HepG2 (cell line): ENCODE measurements around the gene TTLL7. TPM values are rescaled to one million over a fixed set of nuclear protein-coding genes. Genes with fewer than 3 reads are reported as not detected.

ENCODE experiments used
- ATAC-seq: fragments of 200-7000 bp; cut with Tn5 transposase; 3 replicates; pipeline ENCODE4 v1.9.1; 2020; ENCODE audit warnings: mild to moderate bottlenecking, moderate library complexity
- BruUV-seq: library from RNA; stranded (reverse); fragments of 400-500 nt; replicated peaks from 2 replicates; lab custom pipeline; 2021; lab: Mats Ljungman, UMichigan
- CTCF ChIA-PET: fragments of 300-600 bp; formaldehyde crosslinking; extraction: SDS; loops from one replicate; lab custom pipeline; 2021; ENCODE audit warnings: low total read pairs, inconsistent platforms, low intra/inter-chr PET ratio; lab: Yijun Ruan, JAX
- POLR2A ChIA-PET: fragments of 350-600 bp; sonication (Branson Sonifier 250); formaldehyde crosslinking; loops from one replicate; lab custom pipeline; 2020; ENCODE audit warnings: antibody characterized with exemption, inconsistent platforms; lab: Yijun Ruan, JAX
- DNase-seq: peaks from one replicate; pipeline ENCODE4 v3.0.0-alpha.2; 2015; ENCODE audit warnings: low spot score
- FAIRE-seq: peaks from 3 replicates; lab custom pipeline; 2011; peaks lifted over from hg19 to GRCh38; lab: Jason Lieb, UNC
- H2AFZ ChIP-seq: one replicate; pipeline ENCODE4 v1.6.1; 2011; ENCODE audit warnings: low read length, inconsistent platforms
- H3K27ac ChIP-seq: fragments of 300-600 bp; 3 replicates; pipeline ENCODE4 v1.8.0; 2011; ENCODE audit warnings: mixed run types, mild to moderate bottlenecking, mixed read lengths, low read length, inconsistent platforms; ENCODE audit not compliant: insufficient read depth; ENCODE audit errors: extremely low read length
- H3K27me3 ChIP-seq, 2 experiments: fragments of 200-600 bp in 1 of 2; 2 replicates in 1 of 2; 3 replicates in 1 of 2; pipeline versions ENCODE4 v1.6.0 to v1.8.0; 2011; ENCODE audit warnings: low read length in 2 of 2, mild to moderate bottlenecking in 2 of 2, moderate library complexity in 2 of 2, inconsistent platforms in 1 of 2; ENCODE audit not compliant: insufficient read depth in 2 of 2, control insufficient read depth in 1 of 2
- H3K36me3 ChIP-seq, 2 experiments: fragments of 200-600 bp in 1 of 2; replicated peaks in 1 of 2; 2 replicates in 1 of 2; 3 replicates in 1 of 2; pipeline versions ENCODE4 v1.5.1 to v1.8.0; 2011; ENCODE audit warnings: low read length in 2 of 2, inconsistent platforms in 1 of 2; ENCODE audit not compliant: insufficient read depth in 2 of 2, control insufficient read depth in 1 of 2
- H3K4me1 ChIP-seq: 2 replicates; pipeline ENCODE4 v1.5.1; 2012; ENCODE audit warnings: low read length, inconsistent platforms; ENCODE audit not compliant: insufficient read depth
- H3K4me2 ChIP-seq: 2 replicates; pipeline ENCODE4 v1.6.0; 2011; ENCODE audit warnings: low read depth, low read length, inconsistent platforms
- H3K4me3 ChIP-seq, 3 experiments: fragments of 200-600 bp in 1 of 3; sonication (generic), shearing (Covaris generic) in 1 of 3; replicated peaks in 1 of 3; 2 replicates each; pipeline ENCODE4 v1.5.1; 2011 to 2016; ENCODE audit warnings: low read length in 3 of 3, inconsistent platforms in 2 of 3, low read depth in 2 of 3, mild to moderate bottlenecking in 2 of 3, control low read depth in 1 of 3, mixed read lengths in 1 of 3; ENCODE audit not compliant: insufficient read depth in 1 of 3
- H3K79me2 ChIP-seq: one replicate; pipeline ENCODE4 v1.6.1; 2011; ENCODE audit warnings: low read length, inconsistent platforms; ENCODE audit not compliant: insufficient read depth
- H3K9ac ChIP-seq: 2 replicates; pipeline ENCODE4 v1.6.0; 2011; ENCODE audit warnings: mild to moderate bottlenecking, low read depth, low read length, inconsistent platforms; ENCODE audit not compliant: insufficient read depth
- H3K9me3 ChIP-seq: 2 replicates; pipeline ENCODE4 v1.5.1; 2012; ENCODE audit warnings: mild to moderate bottlenecking, low read length
- H4K20me1 ChIP-seq: 2 replicates; pipeline ENCODE4 v1.6.0; 2011; ENCODE audit warnings: inconsistent platforms, mild to moderate bottlenecking, low read length, moderate library complexity; ENCODE audit not compliant: insufficient read depth
- ATF7-NPFF ChIP-seq: sonication (generic); formaldehyde crosslinking; IDR thresholded peaks from 2 replicates; pipeline ENCODE4 v1.8.1; 2023; ENCODE audit warnings: mild to moderate bottlenecking, low read depth, missing genetic modification reagents, moderate library complexity
- FOSL2 ChIP-seq: sonication (generic); formaldehyde crosslinking; IDR thresholded peaks from 2 replicates; pipeline ENCODE4 v1.4.0; 2020; ENCODE audit warnings: missing genetic modification reagents
- FOXC1 ChIP-seq: sonication (generic); formaldehyde crosslinking; IDR thresholded peaks from 2 replicates; pipeline ENCODE4 v1.8.0; 2022; ENCODE audit warnings: mild to moderate bottlenecking, missing genetic modification reagents, borderline replicate concordance
- KLF11 ChIP-seq: IDR thresholded peaks from 2 replicates; pipeline ENCODE4 v1.6.1; 2016; ENCODE audit warnings: missing compliant biosample characterization
- RCOR2 ChIP-seq: IDR thresholded peaks from 2 replicates; pipeline ENCODE4 v1.6.1; 2016; ENCODE audit warnings: missing biosample characterization, missing genetic modification reagents
- TBX2 ChIP-seq: sonication (generic); formaldehyde crosslinking; IDR thresholded peaks from 2 replicates; pipeline ENCODE4 v1.5.0; 2020; ENCODE audit warnings: missing genetic modification reagents, mild to moderate bottlenecking, borderline replicate concordance
- TP53 ChIP-seq: sonication (generic); formaldehyde crosslinking; conservative IDR thresholded peaks from 2 replicates; pipeline ENCODE4 v1.4.0; 2020; ENCODE audit warnings: missing genetic modification reagents
- XBP1 ChIP-seq: sonication (generic); formaldehyde crosslinking; IDR thresholded peaks from 2 replicates; pipeline ENCODE4 v1.5.0; 2020; ENCODE audit warnings: missing genetic modification reagents
- ZFP36L2 ChIP-seq: sonication (generic); formaldehyde crosslinking; IDR thresholded peaks from 2 replicates; pipeline ENCODE4 v1.4.0; 2020; ENCODE audit warnings: missing genetic modification reagents
- ZMAT3 ChIP-seq: sonication (generic); formaldehyde crosslinking; conservative IDR thresholded peaks from 2 replicates; pipeline ENCODE4 v1.7.0; 2021; ENCODE audit warnings: missing genetic modification reagents
- ZNF142 ChIP-seq: sonication (generic); formaldehyde crosslinking; IDR thresholded peaks from 2 replicates; pipeline ENCODE4 v1.4.0; 2020; ENCODE audit warnings: missing genetic modification reagents
- ZNF234 ChIP-seq: sonication (generic); formaldehyde crosslinking; conservative IDR thresholded peaks from 2 replicates; pipeline ENCODE4 v1.5.1; 2020; ENCODE audit warnings: mild to moderate bottlenecking, missing genetic modification reagents
- ZNF235 ChIP-seq: sonication (generic); formaldehyde crosslinking; IDR thresholded peaks from 2 replicates; pipeline ENCODE4 v1.8.1; 2023; ENCODE audit warnings: mild to moderate bottlenecking, missing genetic modification reagents, borderline replicate concordance
- ZNF33B ChIP-seq: sonication (generic); formaldehyde crosslinking; IDR thresholded peaks from 2 replicates; pipeline ENCODE4 v1.5.1; 2020; ENCODE audit warnings: mild to moderate bottlenecking, missing genetic modification reagents
- ZNF343 ChIP-seq: sonication (generic); formaldehyde crosslinking; IDR thresholded peaks from 2 replicates; pipeline ENCODE4 v1.4.0; 2020; ENCODE audit warnings: mild to moderate bottlenecking, missing genetic modification reagents
- ZNF749 ChIP-seq: sonication (generic); formaldehyde crosslinking; IDR thresholded peaks from 2 replicates; pipeline ENCODE4 v1.8.0; 2022; ENCODE audit warnings: mild to moderate bottlenecking, missing genetic modification reagents, moderate library complexity, borderline replicate concordance
- ZNF780A ChIP-seq: sonication (generic); formaldehyde crosslinking; IDR thresholded peaks from 2 replicates; pipeline ENCODE4 v1.8.0; 2022; ENCODE audit warnings: mild to moderate bottlenecking, missing genetic modification reagents, moderate library complexity
- ZSCAN22 ChIP-seq: sonication (generic); formaldehyde crosslinking; IDR thresholded peaks from 2 replicates; pipeline ENCODE4 v1.4.0; 2020; ENCODE audit warnings: mild to moderate bottlenecking, missing genetic modification reagents
- in situ Hi-C: cut with HindIII; loops from 2 replicates; pipeline ENCODE4 v1.10.0; 2017; ENCODE audit warnings: low pct_unique_long_range_greater_than_20kb; ENCODE audit not compliant: extremely low pct_ligation_motif_present
- intact Hi-C: fragments of 100-400 bp; cut with micrococcal nuclease; formaldehyde crosslinking; loops from one replicate; pipeline ENCODE4 v1.10.0; 2022; ENCODE audit not compliant: unreplicated experiment
- polyA plus RNA-seq, 8 experiments: library from polyadenylated mRNA; depleted of rRNA in 3 of 8; stranded (reverse) in 7 of 8; unstranded in 1 of 8; fragments of >200 nt; fragmentation: Illumina TruSeq in 4 of 8; extraction: Trizol in 4 of 8; gene quantifications; 2 replicates each; pipeline versions ENCODE4 v1.2.1 to v1.2.3, GENCODE V29; 2011 to 2016; ENCODE audit warnings: low read depth in 4 of 8, missing spikeins in 1 of 8, mixed read lengths in 1 of 8; ENCODE audit not compliant: insufficient read depth in 1 of 8
- total RNA-seq, 5 experiments: library from RNA; depleted of rRNA; stranded (reverse); fragments of >200 nt; fragmentation: Illumina TruSeq; extraction: Trizol; gene quantifications; 2 replicates each; pipeline ENCODE4 v1.2.3, GENCODE V29; 2016; ENCODE audit warnings: low read depth in 1 of 5

TTLL7 gene
- total and polyA plus RNA-seq, 2 of the 13 experiments (the other 11 are each of a cell fraction or from before 2014, with no cell fraction given) = 0.07 to 0.22 TPM

DNA sequence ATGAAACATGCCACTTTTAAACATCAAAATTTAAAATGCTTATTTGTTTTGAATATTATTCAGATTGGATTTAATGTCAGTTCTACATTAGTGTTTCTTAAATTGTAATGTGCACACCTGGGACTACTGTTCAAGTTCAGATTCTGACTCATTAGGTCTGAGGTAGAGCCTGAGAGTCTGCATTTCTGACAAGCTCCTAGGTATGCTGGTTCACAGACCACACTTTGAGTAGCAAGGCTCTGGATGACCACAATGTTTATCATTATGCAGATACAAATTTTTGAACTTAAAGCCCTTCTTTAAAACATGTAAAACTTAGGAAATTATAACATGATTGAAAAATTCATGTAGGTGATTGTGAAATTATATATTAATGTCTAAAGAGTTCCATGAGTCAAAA, 40.2 kb downstream of the TTLL7 start:
- no peak overlapping the region for H2AFZ ChIP-seq
- no peak overlapping the region for H3K4me2 ChIP-seq
- ChIA-PET CTCF (no interaction called here), POLR2A (no interaction called here)
- no TSS peak for BruUV-seq
- H3K9ac ChIP-seq = no peak overlapping the region
- ATAC-seq (no peak), DNase-seq (no peak), FAIRE-seq (no peak)
- no peaks in the 10 kb centered on the region for H3K79me2 ChIP-seq
- no peaks in the 10 kb centered on the region for H3K9me3 ChIP-seq
- H3K4me1 ChIP-seq = no peaks in the 10 kb centered on the region
- in situ Hi-C loops (no loop called here), intact Hi-C loops (no loop called here)
- no peaks in the 10 kb centered on the region for H3K27me3 ChIP-seq
- no peak overlapping the region for H3K27ac ChIP-seq
- no peaks in the 10 kb centered on the region for H4K20me1 ChIP-seq
- no peaks in the 10 kb centered on the region for H3K36me3 ChIP-seq
- no peak overlapping the region for H3K4me3 ChIP-seq
- no peak for TF ChIP-seq FOSL2 (CRISPR knock-in tag)
- no peak for TF ChIP-seq XBP1 (CRISPR knock-in tag)
- no peak for TF ChIP-seq TBX2 (CRISPR knock-in tag)
- TF ChIP-seq ZNF780A (CRISPR knock-in tag) = no peak
- TF ChIP-seq ZNF142 (CRISPR knock-in tag) = no peak
- TF ChIP-seq ZMAT3 (CRISPR knock-in tag) = no peak
- TF ChIP-seq RCOR2 (CRISPR knock-in tag) = no peak
- no peak for TF ChIP-seq ZFP36L2
- TF ChIP-seq ZNF33B = no peak
- TF ChIP-seq TP53 (CRISPR knock-in tag) = no peak
- TF ChIP-seq ZSCAN22 (CRISPR knock-in tag) = no peak
- TF ChIP-seq ZNF343 = no peak
- no peak for TF ChIP-seq ATF7-NPFF
- TF ChIP-seq ZNF235 (CRISPR knock-in tag) = no peak
- TF ChIP-seq KLF11 (CRISPR knock-in tag) = no peak
- TF ChIP-seq FOXC1 (CRISPR knock-in tag) = no peak
- no peak for TF ChIP-seq ZNF749 (CRISPR knock-in tag)
- TF ChIP-seq ZNF234 (CRISPR knock-in tag) = no peak
